HG02840 (cell line): Measurements from ENCODE around the gene CACNB2.
"Not testable (repeated sequence)": the region's sequence is repeated elsewhere in the genome, so short reads cannot be mapped to it uniquely, and the experiment has no call there.

ENCODE experiments used
- ATAC-seq: cut with Tn5 transposase; IDR thresholded peaks from one replicate; pipeline ENCODE4 v1.9.1; 2021; ENCODE audit warnings: mild to moderate bottlenecking, moderate library complexity, moderate number of reproducible peaks; ENCODE audit not compliant: unreplicated experiment, low FRiP score

Gene CACNB2

GRCh38 chr10:18539335-18539734 is 399.1 kb downstream of the CACNB2 start:
- ATAC-seq, result no peak

- no peak for ATAC-seq
Observed at GRCh38 chr10:18540195-18540594, 400.0 kb downstream of the CACNB2 start.

- no peak for ATAC-seq
Observed at GRCh38 chr10:18542832-18543231, 402.6 kb downstream of the CACNB2 start.

- ATAC-seq, result no peak
Observed at GRCh38 chr10:18545621-18546305, 405.5 kb downstream of the CACNB2 start.

- no peak for ATAC-seq
Observed at GRCh38 chr10:18549105-18549504, 408.9 kb downstream of the CACNB2 start.

DNA sequence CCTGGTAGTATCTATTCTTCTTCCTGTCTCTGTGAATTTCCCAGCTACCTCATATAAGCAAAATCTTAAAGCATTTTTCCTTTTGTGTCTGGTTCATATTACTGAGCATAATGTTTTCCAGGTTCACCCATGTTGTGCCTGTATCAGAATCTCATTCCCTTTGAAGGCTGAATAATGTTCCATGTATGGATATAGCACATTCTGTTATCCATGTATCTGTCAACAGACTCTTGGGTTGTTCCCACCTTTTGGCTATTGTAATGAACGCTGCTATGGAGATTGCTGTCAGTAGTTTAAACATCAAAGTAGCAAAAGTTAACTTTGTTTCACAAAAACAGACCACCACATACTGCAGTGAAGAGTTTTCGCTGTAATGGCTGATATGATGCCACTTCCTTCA is 411.2 kb downstream of the CACNB2 start:
- no peak for ATAC-seq

GRCh38 chr10:18554479-18554878 is 414.3 kb downstream of the CACNB2 start:
- no peak for ATAC-seq

DNA sequence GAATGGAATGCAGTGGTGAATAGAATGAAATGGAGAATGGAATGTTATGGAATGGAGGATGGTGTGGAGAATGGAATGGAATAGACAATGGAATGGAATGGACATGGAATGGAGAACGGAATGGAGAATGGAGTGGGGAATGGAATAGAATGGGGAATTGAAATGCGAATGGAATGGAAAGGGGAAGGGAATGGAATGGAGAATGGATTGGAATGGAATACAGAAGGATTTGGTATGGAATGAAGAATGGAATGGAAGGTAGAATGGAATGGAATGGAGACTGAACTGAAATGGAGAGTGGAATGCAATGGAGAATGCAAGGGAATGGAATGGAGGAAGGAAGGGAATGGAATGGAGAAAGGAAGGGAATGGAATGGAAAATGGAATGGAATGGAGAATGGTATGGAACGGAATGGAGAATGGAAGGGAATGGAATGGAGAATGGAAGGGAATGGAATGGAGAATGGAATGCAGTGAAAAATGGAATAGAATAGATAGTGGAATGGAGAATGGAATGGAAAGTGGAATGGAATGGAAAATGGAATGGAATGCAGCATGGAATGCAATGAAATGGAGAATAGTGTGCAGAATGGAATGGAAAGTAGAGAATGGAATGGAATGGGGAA is 416.4 kb downstream of the CACNB2 start:
- ATAC-seq, result no peak

- ATAC-seq, result no peak
Observed at GRCh38 chr10:18557960-18558359, 417.7 kb downstream of the CACNB2 start.

- no peak for ATAC-seq
Observed at GRCh38 chr10:18561861-18562551, 421.8 kb downstream of the CACNB2 start.

GRCh38 chr10:18563003-18563726 is 422.9 kb downstream of the CACNB2 start:
- no peak for ATAC-seq

DNA sequence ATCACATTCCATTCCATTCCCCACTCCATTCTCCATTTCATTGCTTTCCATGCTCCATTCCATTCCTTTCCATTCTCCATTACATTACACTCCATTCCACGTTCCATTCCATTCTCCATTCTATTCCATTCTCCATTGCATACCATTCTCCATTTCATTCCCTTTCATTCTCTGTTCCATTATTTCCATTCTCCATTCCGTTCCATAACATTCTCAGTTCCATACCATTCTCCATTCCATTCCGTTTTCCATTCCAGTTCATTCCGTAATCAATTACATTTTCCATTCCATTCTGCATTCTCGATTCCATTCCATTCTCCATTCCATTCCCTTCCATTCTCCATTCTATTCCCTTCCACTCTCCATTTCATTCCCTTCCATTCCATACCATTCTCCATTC is 424.8 kb downstream of the CACNB2 start:
- ATAC-seq, result no peak

- ATAC-seq, result no peak
Observed at GRCh38 chr10:18566177-18566576, 426.0 kb downstream of the CACNB2 start.

DNA sequence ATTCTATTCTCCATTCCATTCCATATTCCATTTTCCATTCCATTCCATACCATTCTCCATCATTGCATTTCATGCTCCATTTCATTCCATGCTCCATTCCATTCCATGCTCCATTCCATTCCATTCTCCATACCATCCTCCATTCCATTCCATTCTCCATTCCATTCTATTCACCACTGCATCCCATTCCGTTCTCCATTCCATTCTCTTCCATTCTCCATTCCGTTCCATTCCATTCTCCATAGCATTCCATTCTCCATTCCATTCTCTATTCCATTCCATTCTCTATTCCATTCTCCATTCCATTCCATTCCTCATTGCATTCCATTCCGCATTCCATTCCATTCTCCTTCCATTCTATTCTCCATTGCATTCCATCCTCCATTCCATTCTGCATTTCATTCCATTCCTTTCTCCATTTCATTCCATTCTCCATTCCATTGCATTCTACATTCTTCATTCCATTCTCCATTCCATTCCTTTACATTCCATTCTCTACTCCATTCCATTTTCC is 427.2 kb downstream of the CACNB2 start:
- ATAC-seq, result no peak

- ATAC-seq, result not testable (repeated sequence)
Observed at GRCh38 chr10:18570386-18570785, 430.2 kb downstream of the CACNB2 start.

GRCh38 chr10:18571076-18571475 is 430.9 kb downstream of the CACNB2 start:
- no peak for ATAC-seq

DNA sequence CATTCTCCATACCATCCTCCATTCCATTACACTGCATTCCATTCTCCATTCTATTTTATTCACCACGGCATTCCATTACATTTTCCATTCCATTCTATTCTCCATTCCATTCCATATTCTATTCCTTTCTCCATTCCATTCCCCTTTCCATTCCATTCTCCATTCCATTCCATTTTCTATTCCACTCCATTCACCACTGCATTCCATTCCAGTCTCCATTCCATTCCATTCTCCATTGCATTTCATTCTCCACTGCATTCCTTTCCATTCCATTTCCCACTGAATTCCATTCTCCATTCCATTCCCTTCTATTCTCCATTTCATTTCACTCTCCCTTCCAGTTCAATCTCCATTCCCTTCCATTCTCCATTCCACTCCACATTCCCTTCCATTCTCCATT is 431.6 kb downstream of the CACNB2 start:
- ATAC-seq, result no peak

DNA sequence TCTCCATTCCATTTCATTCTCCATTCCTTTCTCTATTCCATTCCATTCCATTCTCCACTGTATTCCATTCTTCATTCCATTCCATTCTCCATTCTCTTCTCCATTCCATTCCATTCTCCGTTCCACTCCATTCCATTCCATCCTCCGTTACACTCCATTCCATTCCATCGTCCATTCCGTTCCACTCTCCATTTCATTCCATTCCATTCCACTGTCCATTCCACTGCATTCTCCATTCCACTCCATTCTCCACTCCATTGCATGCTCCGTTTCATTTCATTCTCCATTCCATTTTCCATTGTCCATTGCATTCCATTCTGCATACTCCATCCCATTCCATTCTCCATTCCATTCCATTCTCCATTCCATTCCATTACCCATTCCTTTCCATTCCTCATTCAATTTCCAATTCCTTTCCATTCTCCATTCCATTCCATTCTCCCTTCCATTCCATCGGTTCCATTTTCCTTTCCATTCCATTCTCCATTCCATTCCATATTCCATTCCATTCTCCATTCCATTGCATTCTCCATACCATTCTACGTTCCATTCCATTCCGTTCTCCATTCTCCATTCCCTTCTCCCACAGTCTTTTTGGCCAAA is 432.8 kb downstream of the CACNB2 start:
- ATAC-seq, result no peak

- ATAC-seq, result no peak
Observed at GRCh38 chr10:18576586-18576985, 436.4 kb downstream of the CACNB2 start.
